Eye (tissue), 1 donor: Measurements from ENCODE around the gene KCTD19.
A peak's percentile ranks its signal among the peaks of the same experiment; 100 is the strongest.
"Not testable (repeated sequence)": the region's sequence is repeated elsewhere in the genome, so short reads cannot be mapped to it uniquely, and the experiment has no call there.

ENCODE experiments used
- DNase-seq: peaks from one replicate; pipeline ENCODE4 v3.0.0-alpha.2; 2015

Gene KCTD19

DNA sequence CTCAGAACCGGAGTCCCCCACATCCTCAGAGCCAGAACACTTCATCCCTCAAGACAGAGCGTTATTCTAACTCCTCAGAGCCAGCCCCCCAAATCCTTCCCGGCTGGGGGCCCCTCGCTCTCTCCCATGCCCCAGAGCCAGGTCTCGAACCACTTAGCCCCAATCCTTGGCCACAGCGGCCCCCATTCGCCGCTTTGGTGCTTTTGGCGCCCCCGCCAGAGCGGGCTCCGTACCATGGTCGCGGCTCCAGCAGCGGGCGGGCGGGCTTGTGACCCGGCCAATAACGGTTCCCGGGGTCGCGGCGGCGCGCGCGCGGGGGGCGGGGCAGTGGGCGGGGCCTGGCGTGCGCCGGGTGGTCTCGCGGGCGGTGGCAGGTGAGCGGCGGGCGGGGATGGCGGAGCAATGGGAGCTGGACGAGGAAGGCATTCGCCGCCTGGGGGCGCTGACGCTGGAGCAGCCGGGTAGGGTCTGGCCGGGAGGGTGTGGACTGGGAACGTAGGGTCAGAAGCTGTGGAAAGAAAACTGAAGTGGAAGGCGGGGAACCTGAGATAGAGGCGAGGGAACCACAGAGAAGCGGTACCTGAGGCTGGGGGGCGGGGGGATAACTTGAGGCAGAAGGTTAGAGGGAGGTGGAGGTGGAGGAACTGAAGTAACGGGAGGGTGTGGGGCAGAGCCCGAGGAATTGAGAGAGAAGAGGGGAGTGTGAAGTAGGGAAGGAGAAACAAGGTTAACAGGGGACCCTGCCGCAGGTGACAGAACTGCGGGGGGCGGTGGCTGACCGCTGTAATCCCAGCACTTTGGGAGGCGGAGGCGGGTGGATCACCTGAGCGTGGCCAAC, at the start of gene KCTD19, which contains the start of gene LRRC36:
TSS of gene KCTD19 (minus strand) at position 270 of the 838 bp plus-strand sequence. CDS start at position 236, 34 bp downstream.
TSS of gene LRRC36 (plus strand) at position 344 of the 838 bp plus-strand sequence. CDS start at position 392, 48 bp downstream.
- peak; percentile 90 for DNase-seq

- not testable (repeated sequence) for DNase-seq
Observed at GRCh38 chr16:67376012-67376411, 49.5 kb upstream of the KCTD19 start.

GRCh38 chr16:67372664-67373063, 46.1 kb upstream of the KCTD19 start:
- peak; percentile 43 for DNase-seq

DNA sequence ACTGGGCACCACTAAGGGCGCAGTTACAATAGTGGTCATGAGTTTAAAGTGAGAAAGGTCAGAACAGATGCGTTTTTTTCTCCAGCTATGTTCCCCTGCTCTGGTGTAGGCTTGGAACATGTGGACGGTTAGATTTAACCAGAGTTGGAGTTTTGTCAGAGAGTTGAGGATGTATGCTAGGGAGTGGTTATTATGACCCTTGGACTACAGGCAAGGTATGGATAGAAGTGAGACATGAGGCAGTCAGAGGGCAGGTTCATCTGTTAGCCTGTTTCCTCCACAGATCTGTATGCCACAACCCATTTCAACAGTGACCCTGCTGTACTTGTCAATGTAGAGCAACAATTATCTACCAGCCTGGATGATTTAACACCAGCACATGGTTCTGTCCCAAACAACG, 44.1 kb upstream of the KCTD19 start:
- DNase-seq = no peak

DNA sequence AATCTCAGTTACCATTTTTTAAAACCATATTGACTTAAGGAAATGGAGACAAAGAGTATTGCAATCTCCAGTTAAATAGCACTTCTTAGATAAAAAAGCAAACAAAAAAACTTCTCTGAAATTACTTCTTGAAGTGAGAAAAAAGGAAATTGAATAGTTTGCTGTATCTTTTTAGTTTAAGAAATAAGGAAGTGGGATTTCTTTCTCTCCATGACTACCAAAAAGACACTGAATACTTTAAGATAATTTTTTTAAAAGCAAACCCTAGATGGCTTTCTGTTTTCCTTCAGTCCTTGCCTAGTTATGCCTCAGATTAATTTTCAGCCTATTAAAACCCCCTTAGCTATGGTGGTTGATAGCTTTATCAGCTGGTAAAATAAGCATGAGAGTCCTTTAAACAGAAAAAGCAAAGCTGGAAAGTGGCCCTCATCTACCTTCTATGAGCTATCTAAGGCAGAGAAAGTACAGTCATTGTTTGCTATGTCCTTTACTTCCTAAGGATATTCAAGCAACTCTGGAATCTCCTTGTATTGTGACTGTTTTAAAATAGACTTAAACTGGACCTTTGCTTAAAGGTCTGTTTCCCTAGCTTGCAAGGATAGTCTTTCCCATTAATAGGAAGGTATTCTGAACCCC, 38.2 kb upstream of the KCTD19 start:
- no peak for DNase-seq

DNA sequence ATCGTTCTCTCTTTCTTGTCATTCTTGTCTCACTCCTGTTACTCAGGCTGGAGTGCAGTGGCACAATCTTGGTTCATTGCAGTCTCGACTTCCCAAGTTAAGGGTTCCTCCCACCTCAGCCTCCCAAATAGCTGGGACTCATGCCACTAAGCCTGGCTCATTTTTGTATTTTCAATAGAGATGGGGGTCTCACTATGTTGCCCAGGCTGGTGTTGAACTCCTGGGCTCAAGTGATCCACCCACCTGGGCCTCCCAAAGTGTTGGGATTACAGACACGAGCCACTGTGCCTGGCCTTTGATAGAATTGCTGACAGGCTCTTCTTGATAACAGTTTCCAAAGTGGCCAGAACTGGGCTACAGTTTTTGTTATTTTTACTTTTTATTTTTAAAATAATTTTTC, 34.5 kb upstream of the KCTD19 start:
- no peak for DNase-seq

- DNase-seq = not testable (repeated sequence)
Observed at GRCh38 chr16:67359540-67360269, 33.2 kb upstream of the KCTD19 start.

GRCh38 chr16:67357561-67357960, 31.0 kb upstream of the KCTD19 start:
- DNase-seq = no peak

- DNase-seq = no peak
Observed at GRCh38 chr16:67356396-67356795, 29.9 kb upstream of the KCTD19 start.

DNA sequence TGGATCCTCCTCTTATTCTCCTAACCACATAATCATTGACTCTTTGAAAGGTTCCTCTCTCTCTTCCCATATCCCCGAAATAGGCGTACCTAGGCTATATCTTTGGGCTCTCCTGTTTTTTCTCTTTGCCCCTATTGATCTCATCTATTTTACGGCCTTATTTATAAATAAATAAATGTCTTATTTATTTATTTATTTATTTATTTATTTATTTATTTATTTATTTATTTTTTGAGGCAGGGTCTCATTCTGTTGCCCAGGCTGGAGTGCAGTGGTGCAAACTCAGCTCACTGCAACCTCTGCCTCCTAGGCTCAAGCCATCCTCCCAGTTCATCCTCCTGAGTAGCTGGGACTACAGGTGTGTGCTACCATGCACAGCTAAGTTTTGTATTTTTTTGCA, 25.9 kb upstream of the KCTD19 start:
- not testable (repeated sequence) for DNase-seq

- no peak for DNase-seq
Observed at GRCh38 chr16:67350324-67350723, 23.8 kb upstream of the KCTD19 start.

DNA sequence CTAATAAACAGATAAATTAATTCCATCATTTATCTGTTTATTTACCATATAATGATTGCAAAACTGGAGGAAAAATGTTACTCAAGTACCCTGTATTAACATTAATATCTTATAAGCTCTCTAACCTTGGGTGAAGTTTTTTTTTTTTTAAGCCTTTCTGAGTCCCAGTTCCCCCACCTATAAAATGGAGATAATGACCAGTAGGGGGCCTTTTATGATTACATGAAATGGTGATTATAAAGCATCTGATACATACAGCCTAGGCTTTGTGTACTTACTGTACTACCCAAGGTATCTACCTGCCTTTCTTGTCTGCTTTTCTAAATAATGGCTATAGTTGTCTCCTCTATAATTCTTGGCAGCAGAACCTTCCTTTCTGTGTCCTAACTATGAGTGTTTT, 22.6 kb upstream of the KCTD19 start:
- no peak for DNase-seq

- DNase-seq = no peak
Observed at GRCh38 chr16:67346341-67346740, 19.8 kb upstream of the KCTD19 start.

DNA sequence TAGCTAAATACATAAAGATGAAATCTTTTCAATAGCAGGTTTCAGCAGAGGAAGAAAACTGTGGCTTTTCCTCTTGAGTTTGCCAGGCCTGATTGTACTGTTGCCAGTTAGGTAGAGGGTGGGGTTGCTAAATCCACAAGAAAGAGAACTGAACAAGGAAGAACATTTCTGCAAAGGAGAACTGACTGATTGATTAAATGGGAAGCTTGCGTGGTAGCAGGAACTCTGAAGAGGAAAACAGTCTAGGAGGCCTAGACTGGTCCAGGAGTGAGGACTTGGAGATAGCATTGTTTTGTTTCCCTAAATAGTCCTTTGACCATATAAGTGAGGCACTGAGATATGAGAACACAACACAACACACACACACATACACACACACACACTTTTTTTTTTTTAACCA, 18.9 kb upstream of the KCTD19 start:
- no peak for DNase-seq

DNA sequence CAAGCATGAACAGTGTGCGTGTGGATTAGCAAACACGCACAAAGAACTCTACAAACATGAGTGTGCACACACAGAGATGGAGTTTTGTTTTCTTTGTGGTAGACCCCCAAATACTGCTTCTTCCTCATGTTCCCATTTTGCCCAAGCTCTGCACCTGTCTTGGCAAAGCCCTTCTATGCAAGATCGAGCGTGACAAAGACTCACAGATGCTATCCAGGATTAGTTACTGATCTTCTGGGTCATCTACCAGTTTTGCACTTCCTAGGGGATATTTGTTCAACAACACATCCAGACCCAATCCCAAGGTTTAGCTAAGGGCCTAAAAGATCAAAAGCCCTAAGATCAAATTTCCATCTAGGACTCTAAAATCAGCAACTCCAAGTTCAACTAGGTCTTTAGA, 16.1 kb upstream of the KCTD19 start:
- no peak for DNase-seq

GRCh38 chr16:67341250-67341649, 14.7 kb upstream of the KCTD19 start:
- no peak for DNase-seq

DNA sequence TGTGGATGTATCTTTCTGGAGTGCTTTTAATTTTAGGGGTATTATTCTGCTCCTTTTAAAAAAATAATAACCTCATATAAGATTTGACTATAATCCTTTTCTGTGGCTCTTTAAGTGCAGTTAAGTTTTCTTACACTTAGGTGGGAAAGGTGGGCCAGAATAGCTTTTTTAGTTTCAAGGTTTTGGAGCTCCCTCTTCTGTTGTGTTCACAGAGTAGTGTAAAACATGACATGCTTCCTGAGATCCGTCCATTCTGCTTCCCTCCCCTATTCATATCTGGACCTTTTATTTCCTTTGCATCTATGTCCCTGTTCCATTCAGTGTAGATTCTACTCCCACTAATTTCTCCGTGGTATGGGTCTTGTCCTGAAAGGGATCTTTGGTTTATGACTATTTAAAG, 12.9 kb upstream of the KCTD19 start:
- DNase-seq = no peak

- DNase-seq = no peak
Observed at GRCh38 chr16:67336648-67337047, 10.1 kb upstream of the KCTD19 start.

- no peak for DNase-seq
Observed at GRCh38 chr16:67336116-67336515, 9.6 kb upstream of the KCTD19 start.

DNA sequence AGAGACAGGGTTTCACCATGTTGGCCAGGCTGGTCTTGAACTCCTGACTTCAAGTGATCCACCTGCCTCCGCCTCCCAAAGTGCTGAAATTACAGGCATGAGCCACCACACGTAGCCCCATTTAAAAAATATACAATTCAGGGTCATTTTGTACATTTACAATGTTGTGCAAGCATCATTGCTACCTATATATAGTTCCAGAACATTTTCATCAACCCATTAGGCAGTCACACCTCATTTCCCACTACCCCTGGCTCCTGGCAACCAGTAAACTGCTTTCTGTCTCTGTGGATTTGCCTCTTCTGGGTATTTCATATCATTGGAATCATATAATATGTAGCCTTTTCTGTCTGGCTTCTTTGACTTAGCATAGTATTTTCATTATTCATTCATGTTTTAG, 6.8 kb upstream of the KCTD19 start:
- no peak for DNase-seq

- no peak for DNase-seq
Observed at GRCh38 chr16:67329901-67330300, 3.4 kb upstream of the KCTD19 start.

DNA sequence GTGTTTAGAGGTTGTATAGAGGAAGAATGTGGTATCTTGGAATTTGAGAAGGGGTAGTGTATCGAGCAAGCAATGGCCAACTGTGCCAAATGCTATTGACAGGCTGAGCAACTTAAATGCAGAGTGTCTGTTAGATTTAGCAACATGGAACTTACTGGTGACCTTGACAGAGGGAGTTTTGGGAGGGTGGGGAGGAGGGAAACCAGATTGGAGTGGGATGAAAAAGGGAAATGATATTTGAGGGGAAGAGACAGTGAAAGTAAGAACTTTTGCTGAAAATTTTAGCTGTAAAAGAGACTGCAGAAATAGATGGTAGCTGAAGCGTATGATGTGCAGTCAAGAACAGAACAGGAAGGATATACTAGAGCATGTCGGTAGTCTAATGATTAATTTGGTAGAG, 1.2 kb upstream of the KCTD19 start:
- DNase-seq = no peak

GRCh38 chr16:67326115-67326471, 448 bp downstream of the KCTD19 start:
- DNase-seq = no peak

DNA sequence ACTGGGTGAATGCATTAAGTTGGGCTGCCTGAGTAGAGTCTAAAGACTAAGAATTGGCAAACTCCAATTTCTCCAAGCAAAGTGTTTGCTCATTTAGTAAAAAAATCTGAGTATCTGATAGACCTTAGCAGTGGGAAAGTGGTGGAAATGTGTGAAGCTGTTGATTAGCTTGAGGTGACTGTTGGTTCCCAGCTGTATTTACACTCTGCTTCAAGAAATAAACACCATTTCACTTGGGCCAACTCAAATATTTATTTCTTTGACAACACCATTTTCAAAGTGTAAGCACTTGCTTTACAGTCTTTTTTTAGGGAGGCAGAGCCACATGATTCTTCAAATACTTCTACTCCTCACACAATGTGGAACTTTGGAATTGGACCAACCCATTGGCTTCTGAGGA, 8.7 kb downstream of the KCTD19 start:
- DNase-seq = no peak
